ENCODE results near the gene PROK1. TPM values are rescaled to one million over a fixed set of nuclear protein-coding genes. Genes with fewer than 3 reads are reported as not detected.
A peak's percentile ranks its signal among the peaks of the same experiment; 100 is the strongest.

PROK1 gene
- total RNA-seq, 1 experiment from 2014 or later, result not detected

- intact Hi-C loops (cut with micrococcal nuclease; ENCODE audit: unreplicated experiment), result no loop called here
- POLR2A ChIA-PET, result no interaction called here
- Histone ChIP-seq H3K9me3 (no peaks in the 10 kb centered on the region), H3K4me3 (ENCODE audit: low read depth, low read length) (no peak overlapping the region), H3K4me1 (0 out of 2 replicates have a peak, but pooled peaks cover 4% of the 10 kb centered on the region), H3K27me3 (replicated peaks; ENCODE audit: control insufficient read depth, insufficient read depth, low read length) (no peaks in the 10 kb centered on the region), H3K36me3 (ENCODE audit: control insufficient read depth, insufficient read depth, low read length) (no peaks in the 10 kb centered on the region)
- TF ChIP-seq, protein P1, sequence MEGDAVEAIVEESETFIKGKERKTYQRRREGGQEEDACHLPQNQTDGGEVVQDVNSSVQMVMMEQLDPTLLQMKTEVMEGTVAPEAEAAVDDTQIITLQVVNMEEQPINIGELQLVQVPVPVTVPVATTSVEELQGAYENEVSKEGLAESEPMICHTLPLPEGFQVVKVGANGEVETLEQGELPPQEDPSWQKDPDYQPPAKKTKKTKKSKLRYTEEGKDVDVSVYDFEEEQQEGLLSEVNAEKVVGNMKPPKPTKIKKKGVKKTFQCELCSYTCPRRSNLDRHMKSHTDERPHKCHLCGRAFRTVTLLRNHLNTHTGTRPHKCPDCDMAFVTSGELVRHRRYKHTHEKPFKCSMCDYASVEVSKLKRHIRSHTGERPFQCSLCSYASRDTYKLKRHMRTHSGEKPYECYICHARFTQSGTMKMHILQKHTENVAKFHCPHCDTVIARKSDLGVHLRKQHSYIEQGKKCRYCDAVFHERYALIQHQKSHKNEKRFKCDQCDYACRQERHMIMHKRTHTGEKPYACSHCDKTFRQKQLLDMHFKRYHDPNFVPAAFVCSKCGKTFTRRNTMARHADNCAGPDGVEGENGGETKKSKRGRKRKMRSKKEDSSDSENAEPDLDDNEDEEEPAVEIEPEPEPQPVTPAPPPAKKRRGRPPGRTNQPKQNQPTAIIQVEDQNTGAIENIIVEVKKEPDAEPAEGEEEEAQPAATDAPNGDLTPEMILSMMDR (IDR thresholded peaks at IDR 0.05; ENCODE audit: insufficient read depth in 1 of 2, low read depth in 1 of 2, low read length in 1 of 2, severe bottlenecking in 1 of 2, unreplicated experiment in 1 of 2), result no peak
- Mint-ChIP-seq H3K9me3 (ENCODE audit: unreplicated experiment) (no peaks in the 10 kb centered on the region), H3K4me3 (ENCODE audit: unreplicated experiment) (no peak overlapping the region), H3K4me1 (ENCODE audit: low read depth, unreplicated experiment) (no peaks in the 10 kb centered on the region), H3K27ac (ENCODE audit: unreplicated experiment) (no peak overlapping the region), H3K27me3 (ENCODE audit: insufficient read depth, unreplicated experiment) (no peaks in the 10 kb centered on the region), H3K36me3 (ENCODE audit: insufficient read depth, unreplicated experiment) (peaks cover 20% of the 10 kb centered on the region)
- CTCF ChIA-PET, result no interaction called here
- no peak for DNase-seq
- BruUV-seq (replicated peaks), result no TSS peak
Measured at GRCh38 chr1:110494036-110494435, 43.1 kb downstream of the PROK1 start.

- Mint-ChIP-seq H3K4me1 (ENCODE audit: low read depth, unreplicated experiment) (no peaks in the 10 kb centered on the region), H3K4me3 (ENCODE audit: unreplicated experiment) (no peak overlapping the region), H3K27ac (ENCODE audit: unreplicated experiment) (no peak overlapping the region), H3K36me3 (ENCODE audit: insufficient read depth, unreplicated experiment) (peaks cover 13% of the 10 kb centered on the region), H3K9me3 (ENCODE audit: unreplicated experiment) (no peaks in the 10 kb centered on the region), H3K27me3 (ENCODE audit: insufficient read depth, unreplicated experiment) (no peaks in the 10 kb centered on the region)
- Histone ChIP-seq H3K27me3 (replicated peaks; ENCODE audit: control insufficient read depth, insufficient read depth, low read length) (no peaks in the 10 kb centered on the region), H3K9me3 (no peaks in the 10 kb centered on the region), H3K4me1 (0 out of 2 replicates have a peak, but pooled peaks cover 4% of the 10 kb centered on the region), H3K36me3 (ENCODE audit: control insufficient read depth, insufficient read depth, low read length) (no peaks in the 10 kb centered on the region), H3K4me3 (ENCODE audit: low read depth, low read length) (no peak overlapping the region)
- ChIA-PET CTCF (interaction anchor here (1.1 to 2.6 kb wide), 10 partner anchors 13 to 298 kb away, joined by 3 to 36 read pairs (median 17); no protein-coding TSS in a partner anchor), POLR2A (no interaction called here)
- intact Hi-C loops (cut with micrococcal nuclease; ENCODE audit: unreplicated experiment), result no loop called here
- TF ChIP-seq, protein P1 (IDR thresholded peaks at IDR 0.05; ENCODE audit: insufficient read depth in 1 of 2, low read depth in 1 of 2, low read length in 1 of 2, severe bottlenecking in 1 of 2, unreplicated experiment in 1 of 2), result no peak
- no TSS peak for BruUV-seq (replicated peaks)
- DNase-seq, result no peak
Measured at GRCh38 chr1:110494522-110495406, 43.8 kb downstream of the PROK1 start.

- H3K4me3 ChIP-seq (ENCODE audit: low read depth, low read length), result no peak overlapping the region
- intact Hi-C loops (cut with micrococcal nuclease; ENCODE audit: unreplicated experiment), result loop anchor here (1.0 to 2.0 kb wide), 5 partner anchors 19 to 293 kb away; no protein-coding TSS in a partner anchor
- H3K4me1 Mint-ChIP-seq (ENCODE audit: low read depth, unreplicated experiment), result no peaks in the 10 kb centered on the region
Measured at GRCh38 chr1:110495926-110496600, 45.1 kb downstream of the PROK1 start.

More at GRCh38 chr1:110495926-110496600, 45.1 kb downstream of the PROK1 start:
- TF ChIP-seq, protein P1 (IDR thresholded peaks at IDR 0.05; ENCODE audit: insufficient read depth in 1 of 2, low read depth in 1 of 2, low read length in 1 of 2, severe bottlenecking in 1 of 2, unreplicated experiment in 1 of 2), result peak; percentile 72 to 74
- H3K9me3 ChIP-seq, result no peaks in the 10 kb centered on the region
- H3K27me3 ChIP-seq (replicated peaks; ENCODE audit: control insufficient read depth, insufficient read depth, low read length), result no peaks in the 10 kb centered on the region
- no TSS peak for BruUV-seq (replicated peaks)
- Mint-ChIP-seq H3K27me3 (ENCODE audit: insufficient read depth, unreplicated experiment) (no peaks in the 10 kb centered on the region), H3K9me3 (ENCODE audit: unreplicated experiment) (no peaks in the 10 kb centered on the region), H3K36me3 (ENCODE audit: insufficient read depth, unreplicated experiment) (peaks cover 2% of the 10 kb centered on the region), H3K4me3 (ENCODE audit: unreplicated experiment) (no peak overlapping the region), H3K27ac (ENCODE audit: unreplicated experiment) (no peak overlapping the region)
- ChIA-PET CTCF (interaction anchor here (0.5 to 2.6 kb wide), 23 partner anchors 12 to 299 kb away, joined by 3 to 36 read pairs (median 7); partner anchors contain the start of gene SLC16A4), POLR2A (interaction anchor here (1.1 kb wide), 1 partner anchor 157 kb away, joined by 8 read pairs; the partner anchor contains the start of gene RBM15)
- peak; percentile 64 to 80 for DNase-seq
- no peaks in the 10 kb centered on the region for H3K36me3 ChIP-seq (ENCODE audit: control insufficient read depth, insufficient read depth, low read length)
- 0 out of 2 replicates have a peak, but pooled peaks cover 4% of the 10 kb centered on the region for H3K4me1 ChIP-seq

Data from Caco-2 (cell line).